Dermis microvascular lymphatic vessel endothelial cell (primary cell): ENCODE results near the gene SOWAHC. TPM values are rescaled to one million over a fixed set of nuclear protein-coding genes. Genes with fewer than 3 reads are reported as not detected.
"Not testable (repeated sequence)": the region's sequence is repeated elsewhere in the genome, so short reads cannot be mapped to it uniquely, and the experiment has no call there.

Experiments used
- DNase-seq, 2 donors: peaks; one replicate each; pipeline versions ENCODE4 v3.0.0 to v3.0.0-alpha.2; 2010; ENCODE audit warnings: low read depth in 2 of 2
- total RNA-seq: library from RNA; depleted of rRNA; stranded (reverse); fragments of >200 nt; gene quantifications from 2 replicates; pipeline ENCODE4 v1.2.1, GENCODE V29; 2014

SOWAHC gene, protein sequence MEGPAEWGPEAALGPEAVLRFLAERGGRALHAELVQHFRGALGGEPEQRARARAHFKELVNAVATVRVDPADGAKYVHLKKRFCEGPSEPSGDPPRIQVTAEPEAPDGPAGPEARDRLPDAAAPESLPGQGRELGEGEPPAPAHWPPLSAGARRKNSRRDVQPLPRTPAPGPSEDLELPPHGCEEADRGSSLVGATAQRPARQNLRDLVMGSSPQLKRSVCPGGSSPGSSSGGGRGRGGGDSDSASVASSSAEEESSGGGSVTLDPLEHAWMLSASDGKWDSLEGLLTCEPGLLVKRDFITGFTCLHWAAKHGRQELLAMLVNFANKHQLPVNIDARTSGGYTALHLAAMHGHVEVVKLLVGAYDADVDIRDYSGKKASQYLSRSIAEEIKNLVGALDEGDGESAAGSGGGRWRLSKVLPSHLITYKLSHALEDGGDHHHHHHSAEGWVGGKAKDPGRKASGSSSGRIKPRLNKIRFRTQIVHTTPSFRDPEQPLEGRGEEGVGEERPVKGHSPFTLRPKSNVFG
- total RNA-seq, result 6.0 and 11.4 TPM in 2 replicates

GRCh38 chr2:109613922-109614714, at the start of gene SOWAHC, which contains the start of gene SEPTIN10:
Gene SOWAHC (plus strand): TSS chr2:109614364. CDS start chr2:109614490, 126 bp downstream.
Gene SEPTIN10 (minus strand): TSS chr2:109613966. CDS start chr2:109613827, 139 bp downstream.
- DNase-seq, result peak; percentile 95 to 99

DNA sequence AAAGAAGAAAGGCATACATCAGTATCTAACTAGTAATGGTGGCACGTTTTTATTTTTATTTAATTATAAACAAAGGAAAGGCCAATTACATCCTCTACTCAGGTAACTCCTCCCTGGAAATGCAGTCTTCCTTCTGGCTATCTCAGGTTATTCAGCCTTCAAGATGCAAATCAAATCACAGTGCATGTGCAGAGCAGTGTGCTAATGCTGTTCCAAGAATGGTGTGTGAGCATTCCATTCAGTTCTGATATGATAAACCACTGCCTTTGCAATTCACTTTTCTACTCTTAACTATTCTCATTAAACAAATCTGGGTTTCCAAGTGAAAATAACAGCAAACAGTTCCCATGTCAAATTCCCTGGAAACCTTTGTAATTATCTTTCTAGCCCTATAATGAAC, 38.8 kb upstream of the SOWAHC start:
- DNase-seq, result no peak

DNA sequence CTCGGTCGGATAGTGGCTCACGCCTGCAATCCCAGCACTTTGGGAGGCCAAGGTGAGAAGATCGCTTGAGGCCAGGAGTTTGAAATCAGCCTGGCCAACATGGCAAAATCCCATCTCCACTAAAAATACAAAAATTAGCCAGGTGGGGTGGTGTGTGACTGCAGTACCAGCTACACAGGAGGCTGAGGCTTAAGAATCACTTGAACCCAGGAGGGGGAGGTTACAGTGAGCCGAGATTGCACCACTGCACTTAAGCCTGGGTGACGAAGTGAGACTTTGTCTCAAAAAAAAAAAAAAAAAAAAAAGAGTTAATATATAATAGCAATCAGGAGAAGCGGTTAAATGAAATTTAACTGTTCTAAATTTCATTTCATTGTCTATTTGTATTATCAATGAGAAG, 36.5 kb upstream of the SOWAHC start:
- DNase-seq, result not testable (repeated sequence)

GRCh38 chr2:109582928-109583895, 31.0 kb upstream of the SOWAHC start:
- no peak for DNase-seq

- DNase-seq, result no peak
These were observed 27.5 kb upstream of the SOWAHC start for GRCh38 chr2:109586687-109587086.

DNA sequence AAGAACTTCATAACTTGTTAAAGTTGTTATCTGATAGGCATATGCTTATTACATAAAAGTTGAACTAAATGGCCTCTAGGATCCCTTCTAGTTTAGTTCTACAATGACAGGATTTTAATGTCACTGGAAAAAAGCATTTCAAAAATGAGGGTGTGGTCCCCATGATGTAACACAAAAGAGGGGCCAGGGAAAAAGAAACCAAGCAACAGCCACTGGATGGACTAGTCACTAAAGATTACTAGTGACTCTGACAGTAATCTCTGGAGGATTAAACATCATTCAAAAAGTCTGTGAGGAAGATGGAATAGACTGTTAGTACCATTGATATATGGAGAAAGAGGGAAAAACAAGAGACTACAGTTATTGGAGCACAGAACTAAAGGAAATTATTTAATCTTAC, 23.0 kb upstream of the SOWAHC start:
- no peak for DNase-seq

DNA sequence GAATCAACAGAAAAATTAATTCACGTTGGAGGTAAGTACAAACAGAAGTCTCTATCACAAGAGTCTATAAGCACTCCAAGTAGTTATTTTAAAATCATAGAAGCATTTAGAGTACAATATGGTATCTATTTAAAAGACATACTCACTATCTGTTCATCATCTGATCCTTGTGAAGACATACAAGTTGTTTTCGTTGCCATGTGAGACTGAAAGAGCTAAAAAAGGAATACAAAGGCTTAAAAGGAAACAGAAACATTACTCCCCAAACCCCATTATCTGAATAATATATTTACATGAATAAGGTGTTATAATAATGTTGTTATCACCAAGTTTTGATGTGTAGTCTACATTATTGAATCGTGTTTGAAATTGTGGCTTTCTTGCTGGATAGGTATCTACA, 21.3 kb upstream of the SOWAHC start:
- no peak for DNase-seq

- DNase-seq, result no peak
These were observed 19.8 kb upstream of the SOWAHC start for GRCh38 chr2:109594246-109594885.

DNA sequence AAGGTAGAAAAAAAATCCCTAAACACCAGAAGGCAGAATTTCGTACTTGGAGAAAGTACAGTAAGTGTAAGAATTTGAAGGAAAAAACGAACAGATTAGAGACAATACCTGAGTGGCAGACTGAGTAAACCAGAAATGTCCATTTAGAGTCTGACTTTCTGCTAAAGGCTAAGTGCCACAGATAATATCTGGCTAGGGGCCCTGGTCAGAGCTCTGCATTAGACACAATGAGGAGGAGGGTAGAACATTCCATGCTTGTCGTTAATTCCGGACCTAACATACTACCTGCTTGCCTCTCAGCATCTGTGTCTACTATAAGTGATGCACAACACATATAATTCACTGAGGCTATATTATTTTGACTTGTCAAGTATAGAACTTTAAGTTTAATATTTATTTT, 18.5 kb upstream of the SOWAHC start:
- DNase-seq, result no peak

DNA sequence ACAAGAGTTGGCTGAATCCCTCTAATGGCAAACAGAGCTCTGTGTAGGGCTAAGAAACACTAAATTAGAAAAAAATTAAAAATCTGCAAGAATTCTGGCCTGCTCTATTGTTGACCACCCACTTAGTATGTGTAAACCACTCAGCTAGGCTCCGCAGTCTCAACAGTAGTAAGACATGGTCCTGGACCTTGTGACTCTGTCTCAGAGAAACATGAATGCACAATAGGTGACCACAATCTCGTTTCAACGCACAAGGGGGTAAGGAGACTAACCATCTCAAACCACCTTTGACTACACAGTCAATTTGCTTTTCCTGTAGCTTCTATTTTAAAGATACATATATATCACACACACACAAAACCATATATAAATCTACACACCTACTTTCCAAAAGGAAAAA, 16.9 kb upstream of the SOWAHC start:
- DNase-seq, result no peak

DNA sequence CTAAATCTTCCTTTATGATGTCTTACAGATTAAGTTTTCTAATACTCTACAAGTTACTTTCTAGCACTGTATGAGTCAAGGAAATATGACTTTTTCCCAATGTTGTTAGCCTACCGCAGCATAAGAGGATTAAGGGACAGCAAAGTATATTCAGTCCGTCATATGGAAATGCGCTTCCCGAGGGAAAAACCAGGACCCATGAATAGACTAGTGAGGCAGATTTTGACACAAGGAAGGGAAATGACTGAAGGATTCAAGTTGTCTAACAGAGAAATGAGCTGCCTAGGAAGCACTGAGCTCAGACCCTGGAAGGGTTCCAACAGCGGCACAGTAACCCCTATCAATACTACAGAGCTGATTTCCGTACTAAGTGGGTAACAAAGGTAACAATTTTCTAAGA, 12.4 kb upstream of the SOWAHC start:
- DNase-seq, result peak; percentile 22 to 80

DNA sequence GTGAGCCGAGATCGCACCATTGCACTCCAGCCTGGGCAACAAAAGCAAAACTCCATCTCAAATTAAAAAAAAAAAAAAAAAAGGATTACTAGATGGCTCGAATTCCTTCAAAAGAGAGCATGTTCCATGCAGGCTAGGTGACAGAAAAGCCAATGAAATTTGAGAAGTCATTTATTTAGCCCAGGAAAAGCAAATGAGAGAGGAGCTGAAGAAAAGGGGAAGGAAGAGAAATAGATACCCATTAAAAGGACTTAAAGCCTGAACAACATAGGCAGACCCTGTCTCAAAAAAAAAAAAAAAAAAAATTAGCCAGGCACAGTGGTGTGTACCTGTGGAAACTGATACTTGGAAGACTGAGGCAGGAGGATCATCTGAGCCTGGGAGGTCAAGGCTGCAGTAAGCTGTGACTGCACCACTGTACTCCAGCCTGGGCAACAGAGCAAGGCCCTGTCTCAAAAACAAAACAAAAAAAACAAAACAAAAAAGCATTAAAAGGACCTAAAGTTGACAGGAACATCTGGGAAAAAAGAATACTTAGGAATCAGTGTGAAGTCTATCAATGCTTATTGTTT, 11.5 kb upstream of the SOWAHC start:
- no peak for DNase-seq

DNA sequence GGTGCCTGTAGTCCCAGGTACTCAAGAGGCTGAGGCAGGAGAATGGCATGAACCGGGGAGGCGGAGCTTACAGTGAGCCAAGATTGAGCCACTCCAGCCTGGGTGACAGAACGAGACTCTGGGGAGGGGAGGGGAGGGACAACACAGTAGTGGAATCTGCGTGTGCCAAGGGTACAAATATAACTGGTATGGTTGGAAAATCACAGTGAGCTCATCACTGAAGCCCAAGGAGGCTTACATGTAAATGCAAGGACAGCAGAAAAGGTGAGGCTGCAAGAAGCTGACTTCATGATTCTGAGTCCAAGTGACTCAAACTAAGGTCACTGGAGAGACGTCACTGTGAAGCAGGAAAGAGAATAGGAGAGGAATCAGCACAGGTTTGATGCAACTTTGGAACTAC, 9.6 kb upstream of the SOWAHC start:
- peak in 1 of 2 donors; percentile 32 for DNase-seq

DNA sequence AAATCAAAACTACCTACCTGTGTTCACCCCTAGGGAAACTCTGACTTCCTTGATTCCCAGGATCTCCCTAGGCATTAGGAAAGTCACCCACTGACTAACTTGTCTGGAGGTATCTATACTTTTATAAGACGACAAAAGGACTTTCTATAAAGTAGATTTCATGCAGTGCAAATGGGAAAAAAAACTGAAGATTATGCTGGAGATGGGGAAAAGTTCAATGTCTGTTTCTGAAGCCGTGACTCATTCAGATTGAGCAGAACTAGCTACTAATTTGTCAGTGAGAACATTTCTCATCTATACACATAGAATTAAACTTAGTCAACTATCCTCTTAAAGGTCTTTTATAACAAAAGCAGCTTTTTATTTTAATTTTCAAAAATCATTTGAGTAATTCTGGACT, 6.4 kb upstream of the SOWAHC start:
- peak in 1 of 2 donors; percentile 22 for DNase-seq

- DNase-seq, result peak in 1 of 2 donors; percentile 67
These were observed 4.7 kb upstream of the SOWAHC start for GRCh38 chr2:109609352-109610024.

DNA sequence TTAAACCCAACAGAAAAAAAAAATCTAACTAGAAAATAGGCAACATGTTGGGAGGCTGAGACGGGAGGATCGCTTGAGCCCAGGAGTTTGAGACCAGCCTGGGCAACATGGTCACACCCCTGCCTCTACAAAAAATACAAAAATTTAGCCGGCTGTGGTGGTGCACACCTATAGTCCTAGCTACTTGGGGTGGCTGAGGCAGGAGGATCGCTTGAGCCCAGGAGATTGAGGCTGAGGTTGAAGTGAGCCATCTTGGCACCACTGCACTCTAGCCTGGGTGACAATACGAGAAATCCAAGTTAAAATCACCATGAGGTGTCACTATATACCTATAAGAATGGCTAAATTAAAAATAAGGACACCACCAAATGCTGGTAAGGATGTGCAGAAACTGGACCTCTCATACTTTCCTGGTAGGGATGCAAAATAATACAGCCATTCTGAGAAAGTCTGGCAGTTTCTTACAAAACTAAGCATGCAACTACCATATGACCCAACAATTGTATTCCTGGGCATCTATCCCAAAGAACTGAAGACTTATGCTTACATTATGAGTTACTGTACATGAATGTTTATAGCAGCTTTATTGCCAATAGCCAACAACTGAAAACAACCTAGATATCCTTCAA, 2.6 kb upstream of the SOWAHC start:
- DNase-seq, result peak; percentile 10 to 30

DNA sequence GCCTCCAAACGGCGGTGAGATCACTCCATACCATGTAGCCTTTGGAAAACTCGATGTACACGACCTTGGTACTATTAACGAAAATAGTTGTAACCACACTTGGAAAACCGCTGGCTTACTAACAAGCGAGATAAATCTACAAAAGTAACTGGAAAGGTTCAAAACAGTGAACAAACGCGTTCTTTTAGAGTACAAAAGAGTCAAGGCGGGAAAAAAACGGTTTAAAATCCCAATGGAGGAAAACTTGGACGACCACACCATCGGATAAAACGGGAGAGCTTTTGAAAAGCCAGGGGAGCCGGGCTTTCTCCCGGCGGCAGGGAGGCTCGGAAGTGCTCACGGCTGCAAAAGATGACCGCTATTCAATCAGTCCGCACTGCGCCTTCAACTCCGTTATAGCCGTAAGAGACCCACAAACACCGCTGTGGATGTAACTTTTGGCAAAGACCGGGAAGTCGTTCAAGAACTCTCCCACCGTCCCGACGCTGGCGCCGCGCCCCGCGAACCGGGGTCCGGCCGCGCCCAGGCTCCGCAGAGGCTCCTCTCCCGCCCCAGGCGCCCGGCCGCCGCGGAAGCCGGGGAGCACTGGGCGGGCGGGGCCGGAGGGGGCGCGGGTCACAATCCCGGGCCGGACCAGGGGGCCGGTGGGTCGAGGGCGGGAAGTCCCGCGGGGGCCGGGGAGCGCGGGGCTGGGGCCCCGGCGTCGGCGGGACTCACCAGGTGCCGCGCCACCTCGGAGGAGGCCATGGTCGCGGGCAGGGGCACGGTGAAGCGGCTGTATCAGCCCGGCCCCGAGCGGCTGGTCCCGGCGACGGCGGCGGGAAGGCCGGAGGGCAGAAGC, 863 bp upstream of the SOWAHC start:
- DNase-seq, result peak; percentile 31 to 70
